GM12878 (cell line): ENCODE results near the gene CASP8AP2. TPM values are rescaled to one million over a fixed set of nuclear protein-coding genes. Genes with fewer than 3 reads are reported as not detected.

Source experiments
- ATAC-seq: fragments of 200-7000 bp; cut with Tn5 transposase; 3 replicates; pipeline ENCODE4 v1.9.1; 2020; ENCODE audit warnings: mild to moderate bottlenecking, moderate library complexity
- BruUV-seq: library from RNA; stranded (reverse); fragments of 400-500 nt; replicated peaks from 2 replicates; lab custom pipeline; 2021; lab: Mats Ljungman, UMichigan
- CTCF ChIA-PET: fragments of 300-600 bp; sonication (Branson Sonifier 250); formaldehyde crosslinking; extraction: SDS; loops from one replicate; lab custom pipeline; 2021; ENCODE audit warnings: inconsistent platforms; lab: Yijun Ruan, JAX
- POLR2A ChIA-PET: fragments of 350-600 bp; formaldehyde crosslinking; extraction: SDS; loops from one replicate; lab custom pipeline; 2021; ENCODE audit warnings: inconsistent platforms; lab: Charles Lee
- RAD21 ChIA-PET: fragments of 300-600 bp; sonication (Branson Sonifier 250); formaldehyde crosslinking; loops from one replicate; lab custom pipeline; 2023; ENCODE audit warnings: antibody characterized with exemption; ENCODE audit not compliant: unreplicated experiment; lab: Charles Lee
- SMC1A ChIA-PET: fragments of 300-600 bp; sonication (Branson Sonifier 250); formaldehyde crosslinking; loops from one replicate; lab custom pipeline; 2023; ENCODE audit not compliant: unreplicated experiment, uncharacterized antibody; lab: Charles Lee
- DNase-seq: peaks from one replicate; pipeline ENCODE4 v3.0.0-alpha.2; 2011; ENCODE audit warnings: low read depth, low spot score
- FAIRE-seq: peaks from 3 replicates; lab custom pipeline; 2011; peaks lifted over from hg19 to GRCh38; lab: Jason Lieb, UNC
- H2AFZ ChIP-seq: 2 replicates; pipeline ENCODE4 v1.6.0; 2011; ENCODE audit warnings: low read depth, low read length, control low read depth; ENCODE audit not compliant: control insufficient read depth
- H3K27ac ChIP-seq: 2 replicates; pipeline ENCODE4 v1.5.1; 2011; ENCODE audit warnings: control low read depth; ENCODE audit not compliant: control insufficient read depth, insufficient read depth
- H3K27me3 ChIP-seq, 2 experiments: replicated peaks in 1 of 2; 2 replicates each; pipeline versions ENCODE4 v1.6.0 to v1.6.1; 2011; ENCODE audit warnings: low read length in 1 of 2; ENCODE audit not compliant: control insufficient read depth in 2 of 2, insufficient read depth in 2 of 2
- H3K36me3 ChIP-seq, 2 experiments: 2 replicates each; pipeline ENCODE4 v1.5.1; 2011; ENCODE audit warnings: low read length in 1 of 2; ENCODE audit not compliant: control insufficient read depth in 2 of 2, insufficient read depth in 2 of 2
- H3K4me1 ChIP-seq: 2 replicates; pipeline ENCODE4 v1.6.1; 2011; ENCODE audit warnings: mild to moderate bottlenecking, low read length, moderate library complexity, mixed read lengths; ENCODE audit not compliant: control insufficient read depth, insufficient read depth
- H3K4me2 ChIP-seq: 2 replicates; pipeline ENCODE4 v1.6.0; 2011; ENCODE audit warnings: control low read depth; ENCODE audit not compliant: control insufficient read depth, insufficient read depth
- H3K4me3 ChIP-seq: fragments of 200-600 bp; sonication (generic); 2 replicates; pipeline ENCODE4 v1.5.1; 2016
- H3K79me2 ChIP-seq: 2 replicates; pipeline ENCODE4 v1.6.0; 2011; ENCODE audit warnings: low read length; ENCODE audit not compliant: control insufficient read depth, insufficient read depth
- H3K9ac ChIP-seq: 2 replicates; pipeline ENCODE4 v1.8.0; 2011; ENCODE audit warnings: low read length, control low read depth, mixed read lengths; ENCODE audit not compliant: control insufficient read depth, insufficient read depth
- H3K9me3 ChIP-seq: replicated peaks from 3 replicates; pipeline ENCODE4 v1.5.1; 2011; ENCODE audit warnings: mild to moderate bottlenecking, low read length; ENCODE audit not compliant: control insufficient read depth, insufficient read depth
- H4K20me1 ChIP-seq: 2 replicates; pipeline ENCODE4 v1.6.0; 2011; ENCODE audit not compliant: control insufficient read depth, insufficient read depth
- BCLAF1 ChIP-seq: fragments of 450-650 bp; IDR thresholded peaks from 2 replicates; pipeline ENCODE4 v1.6.1; 2017; ENCODE audit warnings: antibody characterized with exemption, mild to moderate bottlenecking, moderate library complexity
- PAX5 ChIP-seq: IDR thresholded peaks from 2 replicates; pipeline ENCODE4 v1.6.1; 2011; ENCODE audit warnings: low read depth, low read length, borderline replicate concordance
- RBBP5 ChIP-seq: fragments of 200-600 bp; sonication (generic); conservative IDR thresholded peaks from 2 replicates; pipeline ENCODE4 v1.6.1; 2016
- SMAD5 ChIP-seq: IDR thresholded peaks from 2 replicates; pipeline ENCODE4 v1.6.1; 2016; ENCODE audit warnings: antibody characterized with exemption, low read depth
- WGBS: methylation state at CpG from one replicate; pipeline ENCODE4 v1.1.6; 2016; ENCODE audit warnings: low lambda C conversion rate; ENCODE audit not compliant: insufficient replicate concordance, insufficient coverage; ENCODE audit errors: missing lambda C conversion rate; 5-methylcytosine and 5-hydroxymethylcytosine counted together
- in situ Hi-C: fragments of 300-500 bp; cut with MboI; formaldehyde crosslinking; loops from 9 replicates; pipeline ENCODE4 v1.14.3; 2018; ENCODE audit warnings: mixed read lengths
- intact Hi-C: fragments of 100-400 bp; cut with micrococcal nuclease; formaldehyde crosslinking; loops from one replicate; pipeline ENCODE4 v1.14.2; 2022; ENCODE audit not compliant: unreplicated experiment
- polyA plus RNA-seq, 11 experiments: library from polyadenylated mRNA; depleted of rRNA in 4 of 11; unstranded in 6 of 11; stranded (reverse) in 5 of 11; fragments of >200 nt; fragmentation: Nextera tagmentation in 4 of 11; fragmentation: Illumina TruSeq in 1 of 11; extraction: Ambion mirVana in 4 of 11; extraction: Trizol in 1 of 11; gene quantifications; 1 replicate in 1 of 11; 2 replicates in 10 of 11; pipeline versions ENCODE4 v1.2.1 to v1.2.3, GENCODE V29; 2011 to 2016; ENCODE audit warnings: inconsistent platforms in 2 of 11, missing spikeins in 2 of 11, low read depth in 1 of 11
- total RNA-seq, 4 experiments: library from RNA; depleted of rRNA in 3 of 4; stranded (reverse); fragments of >200 nt in 3 of 4; fragmentation: Illumina TruSeq in 1 of 4; extraction: Trizol in 1 of 4; gene quantifications; 2 replicates each; pipeline versions ENCODE4 v1.2.1 to v1.2.3, GENCODE V29; 2013 to 2021
- TF ChIP-seq, protein P1 (sequence below): fragments of 150-350 bp; IDR thresholded peaks from 2 replicates; pipeline ENCODE4 v1.6.1; 2016; ENCODE audit warnings: low read depth, low read length

Gene CASP8AP2
- total and polyA plus RNA-seq, 10 of the 15 experiments (the other 5 are each of a cell fraction or from before 2014, with no cell fraction given), result 11.1 to 28.7 (median 17.1) TPM

DNA sequence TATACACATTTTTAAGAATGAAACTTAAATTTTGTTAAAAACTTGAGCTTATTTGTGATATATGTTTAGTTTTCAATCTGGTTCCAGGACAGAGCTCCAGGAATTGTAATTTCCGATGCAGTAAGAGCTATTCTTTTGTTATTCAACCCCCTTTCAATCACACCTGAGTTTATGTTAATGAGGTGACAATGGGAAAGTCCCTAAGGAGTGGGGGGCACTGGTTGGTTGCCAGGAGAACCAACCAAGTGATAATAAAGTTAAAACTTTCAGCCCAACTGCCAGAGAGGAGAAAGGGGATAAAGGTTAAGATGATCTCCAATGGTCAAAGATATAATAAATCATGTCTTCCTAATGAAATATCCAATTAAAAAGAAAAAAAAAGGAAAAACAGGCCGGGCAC is 29.9 kb upstream of the CASP8AP2 start (continued):
- TF ChIP-seq BCLAF1 (no peak), PAX5 (no peak), SMAD5 (no peak)
- TF ChIP-seq, protein P1, sequence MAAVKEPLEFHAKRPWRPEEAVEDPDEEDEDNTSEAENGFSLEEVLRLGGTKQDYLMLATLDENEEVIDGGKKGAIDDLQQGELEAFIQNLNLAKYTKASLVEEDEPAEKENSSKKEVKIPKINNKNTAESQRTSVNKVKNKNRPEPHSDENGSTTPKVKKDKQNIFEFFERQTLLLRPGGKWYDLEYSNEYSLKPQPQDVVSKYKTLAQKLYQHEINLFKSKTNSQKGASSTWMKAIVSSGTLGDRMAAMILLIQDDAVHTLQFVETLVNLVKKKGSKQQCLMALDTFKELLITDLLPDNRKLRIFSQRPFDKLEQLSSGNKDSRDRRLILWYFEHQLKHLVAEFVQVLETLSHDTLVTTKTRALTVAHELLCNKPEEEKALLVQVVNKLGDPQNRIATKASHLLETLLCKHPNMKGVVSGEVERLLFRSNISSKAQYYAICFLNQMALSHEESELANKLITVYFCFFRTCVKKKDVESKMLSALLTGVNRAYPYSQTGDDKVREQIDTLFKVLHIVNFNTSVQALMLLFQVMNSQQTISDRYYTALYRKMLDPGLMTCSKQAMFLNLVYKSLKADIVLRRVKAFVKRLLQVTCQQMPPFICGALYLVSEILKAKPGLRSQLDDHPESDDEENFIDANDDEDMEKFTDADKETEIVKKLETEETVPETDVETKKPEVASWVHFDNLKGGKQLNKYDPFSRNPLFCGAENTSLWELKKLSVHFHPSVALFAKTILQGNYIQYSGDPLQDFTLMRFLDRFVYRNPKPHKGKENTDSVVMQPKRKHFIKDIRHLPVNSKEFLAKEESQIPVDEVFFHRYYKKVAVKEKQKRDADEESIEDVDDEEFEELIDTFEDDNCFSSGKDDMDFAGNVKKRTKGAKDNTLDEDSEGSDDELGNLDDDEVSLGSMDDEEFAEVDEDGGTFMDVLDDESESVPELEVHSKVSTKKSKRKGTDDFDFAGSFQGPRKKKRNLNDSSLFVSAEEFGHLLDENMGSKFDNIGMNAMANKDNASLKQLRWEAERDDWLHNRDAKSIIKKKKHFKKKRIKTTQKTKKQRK, result no peak

DNA sequence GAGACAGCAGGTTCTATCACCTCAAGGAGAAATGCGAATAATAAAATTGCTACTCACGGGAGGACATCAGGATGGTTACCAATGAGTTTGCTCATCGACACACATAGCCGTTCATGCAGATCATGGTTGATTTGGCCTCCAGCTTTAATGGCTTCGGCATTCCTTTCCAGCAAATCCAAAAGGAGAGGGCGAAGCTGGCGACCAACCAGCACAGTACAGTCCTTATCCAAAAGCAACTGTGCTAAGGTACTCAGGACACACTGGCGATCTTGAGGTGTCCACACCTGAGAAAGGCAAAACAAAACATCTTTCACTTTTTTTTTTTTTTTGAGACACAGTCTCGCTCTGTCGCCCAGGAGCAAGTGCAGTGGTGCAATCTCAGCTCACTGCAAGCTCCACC is 26.4 kb upstream of the CASP8AP2 start:
- RAD21 ChIA-PET, result no interaction called here
- SMC1A ChIA-PET, result no interaction called here
- WGBS, result 82% methylated on average over 10 of the region's 10 CpGs
- H3K4me2 ChIP-seq, result no peak overlapping the region
- H3K27ac ChIP-seq, result no peak overlapping the region
- peaks cover 14% of the 10 kb centered on the region for H3K79me2 ChIP-seq
- intact Hi-C loops (no loop called here), in situ Hi-C loops (no loop called here)
- no peaks in the 10 kb centered on the region for H4K20me1 ChIP-seq
- no peak for DNase-seq
- peaks cover 0 to 7% of the 10 kb centered on the region in 2 experiments; a peak in 2 of 4 replicates for H3K36me3 ChIP-seq
- no peaks in the 10 kb centered on the region for H3K4me1 ChIP-seq
- H3K9ac ChIP-seq, result no peak overlapping the region
- H3K27me3 ChIP-seq, result no peaks in the 10 kb centered on the region
- POLR2A ChIA-PET, result interaction anchor here (0.6 to 0.7 kb wide), 3 partner anchors 20 to 218 kb away, joined by 6 to 10 read pairs (median 7); no protein-coding TSS in a partner anchor
- H2AFZ ChIP-seq, result no peak overlapping the region
- TF ChIP-seq RBBP5, result no peak
- TF ChIP-seq, all 136 proteins: peak for 0
- no peaks in the 10 kb centered on the region for H3K9me3 ChIP-seq
- no TSS peak for BruUV-seq
- no peak for ATAC-seq
- FAIRE-seq, result no peak
- CTCF ChIA-PET, result interaction anchor here (0.6 to 1.3 kb wide), 5 partner anchors 10 to 49 kb away, joined by 3 to 7 read pairs (median 3); no protein-coding TSS in a partner anchor
- H3K4me3 ChIP-seq, result no peak overlapping the region
